OCI-M1 (cell line): ENCODE data around the gene GDF7.

ENCODE experiments used
- DNase-seq: peaks from one replicate; lab custom pipeline; 2025; lab: John Stamatoyannopoulos, UW

The GDF7 gene

GRCh38 chr2:20674309-20674965 lies 7.5 kb downstream of the GDF7 start:
- no peak for DNase-seq

- no peak for DNase-seq
Observed at GRCh38 chr2:20674974-20675679, 8.2 kb downstream of the GDF7 start.

GRCh38 chr2:20675701-20676352 lies 8.9 kb downstream of the GDF7 start:
- DNase-seq: peak; percentile 13

GRCh38 chr2:20676353-20677215 lies 9.6 kb downstream of the GDF7 start:
- no peak for DNase-seq

GRCh38 chr2:20677301-20678085 lies 10.5 kb downstream of the GDF7 start:
- DNase-seq: no peak

GRCh38 chr2:20678086-20678395 lies 11.1 kb downstream of the GDF7 start:
- no peak for DNase-seq

- no peak for DNase-seq
Observed at GRCh38 chr2:20678780-20679179, 11.8 kb downstream of the GDF7 start.

- no peak for DNase-seq
Observed at GRCh38 chr2:20680744-20681375, 13.9 kb downstream of the GDF7 start.

GRCh38 chr2:20682167-20682920 lies 15.4 kb downstream of the GDF7 start:
- DNase-seq: no peak

GRCh38 chr2:20684581-20685063 lies 17.7 kb downstream of the GDF7 start:
- DNase-seq: no peak

GRCh38 chr2:20687260-20687832 lies 20.4 kb downstream of the GDF7 start:
- no peak for DNase-seq

- no peak for DNase-seq
Observed at GRCh38 chr2:20689428-20690264, 22.7 kb downstream of the GDF7 start.

GRCh38 chr2:20691076-20691734 lies 24.3 kb downstream of the GDF7 start:
- DNase-seq: no peak

GRCh38 chr2:20692081-20692480 lies 25.1 kb downstream of the GDF7 start:
- no peak for DNase-seq

GRCh38 chr2:20693317-20693716 lies 26.4 kb downstream of the GDF7 start:
- DNase-seq: no peak

GRCh38 chr2:20696366-20696765 lies 29.4 kb downstream of the GDF7 start:
- DNase-seq: no peak

- no peak for DNase-seq
Observed at GRCh38 chr2:20697322-20697934, 30.5 kb downstream of the GDF7 start.
